ENCODE results near the gene MMAB.

The MMAB gene

GRCh38 chr12:109537136-109537535, 36.2 kb downstream of the MMAB start:
- Histone ChIP-seq H3K9me3 (ENCODE audit: insufficient read depth, low read length) (no peaks in the 10 kb centered on the region), H3K4me3 (ENCODE audit: low read length) (no peak overlapping the region), H4K20me1 (ENCODE audit: insufficient read depth, low read length) (no peaks in the 10 kb centered on the region), H3K9ac (ENCODE audit: low read length) (no peak overlapping the region), H3K27me3 (ENCODE audit: low read depth, low read length) (no peaks in the 10 kb centered on the region), H3K36me3 (replicated peaks; ENCODE audit: low read depth, low read length) (no peaks in the 10 kb centered on the region), H3K79me2 (ENCODE audit: low read length) (no peaks in the 10 kb centered on the region), H3K4me2 (ENCODE audit: low read length) (no peak overlapping the region), H3K4me1 (ENCODE audit: low read length) (no peaks in the 10 kb centered on the region), H2AFZ (ENCODE audit: low read depth, low read length) (no peak overlapping the region), H3K27ac (ENCODE audit: low read length) (no peak overlapping the region)
- no peak for TF ChIP-seq EZH2phosphoT487 (IDR thresholded peaks at IDR 0.05; ENCODE audit: low read depth)
- TF ChIP-seq, protein P1, sequence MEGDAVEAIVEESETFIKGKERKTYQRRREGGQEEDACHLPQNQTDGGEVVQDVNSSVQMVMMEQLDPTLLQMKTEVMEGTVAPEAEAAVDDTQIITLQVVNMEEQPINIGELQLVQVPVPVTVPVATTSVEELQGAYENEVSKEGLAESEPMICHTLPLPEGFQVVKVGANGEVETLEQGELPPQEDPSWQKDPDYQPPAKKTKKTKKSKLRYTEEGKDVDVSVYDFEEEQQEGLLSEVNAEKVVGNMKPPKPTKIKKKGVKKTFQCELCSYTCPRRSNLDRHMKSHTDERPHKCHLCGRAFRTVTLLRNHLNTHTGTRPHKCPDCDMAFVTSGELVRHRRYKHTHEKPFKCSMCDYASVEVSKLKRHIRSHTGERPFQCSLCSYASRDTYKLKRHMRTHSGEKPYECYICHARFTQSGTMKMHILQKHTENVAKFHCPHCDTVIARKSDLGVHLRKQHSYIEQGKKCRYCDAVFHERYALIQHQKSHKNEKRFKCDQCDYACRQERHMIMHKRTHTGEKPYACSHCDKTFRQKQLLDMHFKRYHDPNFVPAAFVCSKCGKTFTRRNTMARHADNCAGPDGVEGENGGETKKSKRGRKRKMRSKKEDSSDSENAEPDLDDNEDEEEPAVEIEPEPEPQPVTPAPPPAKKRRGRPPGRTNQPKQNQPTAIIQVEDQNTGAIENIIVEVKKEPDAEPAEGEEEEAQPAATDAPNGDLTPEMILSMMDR (IDR thresholded peaks at IDR 0.05; ENCODE audit: low read depth, low read length), result no peak

DNA sequence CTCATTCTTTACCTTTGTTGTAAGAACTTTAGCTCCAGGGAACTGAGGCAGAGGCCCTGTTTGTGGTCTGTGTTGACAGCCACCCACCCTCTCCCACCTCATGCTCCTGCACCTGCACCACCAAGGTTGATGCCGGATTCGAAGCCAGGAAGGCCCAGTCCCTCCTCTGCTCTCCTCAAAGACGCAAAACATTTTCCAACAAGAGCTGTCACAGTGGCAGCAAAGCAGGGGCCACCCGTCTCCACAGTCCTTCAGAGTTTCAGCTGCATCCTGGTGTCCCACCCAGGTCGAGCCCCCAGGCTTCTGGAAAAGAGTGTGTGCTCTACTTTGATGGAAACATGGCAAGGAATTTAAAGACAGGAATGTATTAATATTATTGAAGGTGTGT, 37.4 kb downstream of the MMAB start:
- Histone ChIP-seq H3K4me1 (ENCODE audit: low read length) (no peaks in the 10 kb centered on the region), H3K27me3 (ENCODE audit: low read depth, low read length) (no peaks in the 10 kb centered on the region), H3K27ac (ENCODE audit: low read length) (no peak overlapping the region), H3K9me3 (ENCODE audit: insufficient read depth, low read length) (no peaks in the 10 kb centered on the region), H3K79me2 (ENCODE audit: low read length) (no peaks in the 10 kb centered on the region), H3K36me3 (replicated peaks; ENCODE audit: low read depth, low read length) (no peaks in the 10 kb centered on the region), H3K4me3 (ENCODE audit: low read length) (no peak overlapping the region), H2AFZ (ENCODE audit: low read depth, low read length) (no peak overlapping the region), H4K20me1 (ENCODE audit: insufficient read depth, low read length) (no peaks in the 10 kb centered on the region), H3K4me2 (ENCODE audit: low read length) (no peak overlapping the region), H3K9ac (ENCODE audit: low read length) (no peak overlapping the region)
- no peak for TF ChIP-seq EZH2phosphoT487 (IDR thresholded peaks at IDR 0.05; ENCODE audit: low read depth)
- TF ChIP-seq, protein P1 (IDR thresholded peaks at IDR 0.05; ENCODE audit: low read depth, low read length), result no peak

DNA sequence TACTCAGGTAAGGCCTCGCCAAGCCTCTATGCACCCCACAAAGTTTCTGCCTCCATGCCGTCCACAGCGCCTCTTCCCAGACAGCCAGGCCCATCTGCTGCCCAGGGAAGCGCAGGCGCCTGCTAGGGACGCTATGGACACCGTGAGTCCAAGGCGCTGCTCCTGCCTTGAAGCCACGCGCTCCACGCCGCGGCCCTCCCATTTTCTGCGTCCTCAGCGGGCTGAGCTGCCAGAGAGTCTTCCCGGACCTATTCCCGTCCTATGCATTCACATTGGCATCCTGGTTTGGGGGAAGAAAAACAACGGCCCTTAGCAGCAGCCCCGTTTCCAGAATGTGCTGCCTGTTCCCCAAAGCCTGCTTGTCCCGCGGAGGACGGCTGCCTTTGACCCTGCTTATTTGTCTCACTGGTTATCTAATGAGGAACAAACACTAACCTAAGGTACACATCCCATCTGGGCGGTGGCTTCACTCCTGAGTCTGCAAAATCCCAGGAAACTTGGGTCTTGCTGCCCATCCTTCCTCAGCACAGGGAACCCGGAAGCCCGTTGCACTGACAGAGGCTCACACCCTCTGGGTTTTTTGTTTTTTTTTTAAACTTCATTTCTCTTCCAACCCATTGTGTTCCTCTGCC, 38.0 kb downstream of the MMAB start:
- Histone ChIP-seq H3K4me2 (ENCODE audit: low read length) (no peak overlapping the region), H3K4me1 (ENCODE audit: low read length) (no peaks in the 10 kb centered on the region), H3K27me3 (ENCODE audit: low read depth, low read length) (no peaks in the 10 kb centered on the region), H4K20me1 (ENCODE audit: insufficient read depth, low read length) (no peaks in the 10 kb centered on the region), H2AFZ (ENCODE audit: low read depth, low read length) (no peak overlapping the region), H3K9me3 (ENCODE audit: insufficient read depth, low read length) (no peaks in the 10 kb centered on the region), H3K79me2 (ENCODE audit: low read length) (no peaks in the 10 kb centered on the region), H3K36me3 (replicated peaks; ENCODE audit: low read depth, low read length) (no peaks in the 10 kb centered on the region), H3K4me3 (ENCODE audit: low read length) (no peak overlapping the region), H3K27ac (ENCODE audit: low read length) (no peak overlapping the region), H3K9ac (ENCODE audit: low read length) (no peak overlapping the region)
- TF ChIP-seq EZH2phosphoT487 (IDR thresholded peaks at IDR 0.05; ENCODE audit: low read depth), result no peak
- TF ChIP-seq, protein P1 (IDR thresholded peaks at IDR 0.05; ENCODE audit: low read depth, low read length), result no peak

GRCh38 chr12:109534456-109534855, 38.8 kb downstream of the MMAB start:
- no peaks in the 10 kb centered on the region for H3K79me2 ChIP-seq (ENCODE audit: low read length)
- H3K4me3 ChIP-seq (ENCODE audit: low read length), result no peak overlapping the region
- no peak for TF ChIP-seq EZH2phosphoT487 (IDR thresholded peaks at IDR 0.05; ENCODE audit: low read depth)
- TF ChIP-seq, protein P1 (IDR thresholded peaks at IDR 0.05; ENCODE audit: low read depth, low read length), result no peak
- H3K9me3 ChIP-seq (ENCODE audit: insufficient read depth, low read length), result no peaks in the 10 kb centered on the region
- H3K27me3 ChIP-seq (ENCODE audit: low read depth, low read length), result no peaks in the 10 kb centered on the region
- no peak overlapping the region for H3K9ac ChIP-seq (ENCODE audit: low read length)
- H3K36me3 ChIP-seq (replicated peaks; ENCODE audit: low read depth, low read length), result no peaks in the 10 kb centered on the region
- no peak overlapping the region for H3K4me2 ChIP-seq (ENCODE audit: low read length)
- H3K27ac ChIP-seq (ENCODE audit: low read length), result no peak overlapping the region
- no peak overlapping the region for H2AFZ ChIP-seq (ENCODE audit: low read depth, low read length)
- no peaks in the 10 kb centered on the region for H4K20me1 ChIP-seq (ENCODE audit: insufficient read depth, low read length)
- no peaks in the 10 kb centered on the region for H3K4me1 ChIP-seq (ENCODE audit: low read length)

Measured in OCI-LY3 (cell line).